Activated CD8-positive, alpha-beta T cell treated with anti-CD3 and anti-CD28 coated beads for 36 hours (primary cell): ENCODE data around the gene RDH13. TPM values are rescaled to one million over a fixed set of nuclear protein-coding genes. Genes with fewer than 3 reads are reported as not detected.

Experiments
- ATAC-seq: fragments of 200-7000 bp; cut with Tn5 transposase; one replicate; pipeline ENCODE4 v1.10.0; 2021; ENCODE audit warnings: mild to moderate bottlenecking, moderate library complexity
- CTCF ChIA-PET: fragments of 350-600 bp; sonication (Branson Sonifier 250); formaldehyde crosslinking; loops from one replicate; lab custom pipeline; 2021; ENCODE audit warnings: antibody characterized with exemption; lab: Charles Lee
- POLR2A ChIA-PET: fragments of 350-600 bp; sonication (Branson Sonifier 250); formaldehyde crosslinking; loops from one replicate; lab custom pipeline; 2021; ENCODE audit warnings: antibody characterized with exemption; lab: Charles Lee
- DNase-seq: peaks from one replicate; pipeline ENCODE4 v3.0.0-alpha.2; 2020
- H3K27ac Mint-ChIP-seq: one replicate; pipeline ENCODE4 v1.8.0; 2021; ENCODE audit warnings: mild to moderate bottlenecking, mixed read lengths
- H3K27me3 Mint-ChIP-seq: one replicate; pipeline ENCODE4 v1.8.0; 2021; ENCODE audit warnings: mixed read lengths
- H3K36me3 Mint-ChIP-seq: one replicate; pipeline ENCODE4 v1.8.0; 2021; ENCODE audit warnings: low read depth, mixed read lengths
- H3K4me1 Mint-ChIP-seq: one replicate; pipeline ENCODE4 v1.8.0; 2021; ENCODE audit warnings: low read depth, mixed read lengths
- H3K4me3 Mint-ChIP-seq: one replicate; pipeline ENCODE4 v1.8.0; 2021; ENCODE audit warnings: mild to moderate bottlenecking, moderate library complexity, mixed read lengths
- H3K9me3 Mint-ChIP-seq: one replicate; pipeline ENCODE4 v1.8.0; 2021; ENCODE audit warnings: mixed read lengths
- CTCF ChIP-seq: fragments of 200-600 bp; IDR thresholded peaks from one replicate; pipeline ENCODE4 v1.8.0; 2022; ENCODE audit warnings: antibody characterized with exemption, mild to moderate bottlenecking
- intact Hi-C: fragments of 100-400 bp; cut with micrococcal nuclease; formaldehyde crosslinking; loops from one replicate; pipeline ENCODE4 v1.10.0; 2022
- total RNA-seq, 2 experiments: library from RNA; stranded (reverse); gene quantifications; one replicate each; pipeline ENCODE4 v1.2.3, GENCODE V29; 2021

RDH13 gene
- total RNA-seq, 2 experiments from 2014 or later, result 17.3 to 18.2 TPM

DNA sequence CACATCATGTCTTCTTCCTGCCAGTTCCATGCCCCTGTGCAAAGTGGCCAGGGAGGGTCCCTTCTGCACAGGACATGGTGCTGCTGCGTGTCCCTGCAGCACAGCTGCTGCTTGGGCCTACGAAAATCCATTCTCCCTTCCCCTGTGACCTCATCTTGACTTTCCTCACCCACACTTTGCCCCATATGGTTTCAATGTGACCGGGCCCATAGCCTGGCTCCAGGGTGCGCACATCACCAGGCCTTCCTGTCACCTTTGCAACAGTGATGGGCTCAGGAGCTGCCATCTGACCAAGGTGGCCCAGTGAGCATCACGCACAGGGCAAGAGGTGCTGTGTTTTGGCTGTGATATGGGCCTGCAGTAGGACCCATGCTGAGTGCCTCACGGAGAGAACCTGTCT lies 43.6 kb upstream of the RDH13 start:
- Mint-ChIP-seq H3K27ac (no peak overlapping the region), H3K36me3 (peaks cover 35% of the 10 kb centered on the region), H3K4me3 (no peak overlapping the region), H3K4me1 (no peaks in the 10 kb centered on the region), H3K9me3 (peaks cover 1% of the 10 kb centered on the region), H3K27me3 (no peaks in the 10 kb centered on the region)
- POLR2A ChIA-PET, result no interaction called here
- intact Hi-C loops, result no loop called here
- ATAC-seq, result no peak
- CTCF ChIA-PET, result interaction anchor here (1.8 kb wide), 1 partner anchor 18 kb away, joined by 9 read pairs; no protein-coding TSS in a partner anchor
- DNase-seq, result no peak
- TF ChIP-seq CTCF, result no peak

GRCh38 chr19:55105237-55105636 lies 42.3 kb upstream of the RDH13 start:
- no peak for TF ChIP-seq CTCF
- Mint-ChIP-seq H3K9me3 (peaks cover 1% of the 10 kb centered on the region), H3K27me3 (no peaks in the 10 kb centered on the region), H3K36me3 (peaks cover 36% of the 10 kb centered on the region), H3K4me1 (no peaks in the 10 kb centered on the region), H3K4me3 (no peak overlapping the region), H3K27ac (no peak overlapping the region)
- intact Hi-C loops, result no loop called here
- POLR2A ChIA-PET, result no interaction called here
- no peak for ATAC-seq
- CTCF ChIA-PET, result interaction anchor here (1.8 kb wide), 1 partner anchor 17 kb away, joined by 9 read pairs; no protein-coding TSS in a partner anchor
- DNase-seq, result no peak

DNA sequence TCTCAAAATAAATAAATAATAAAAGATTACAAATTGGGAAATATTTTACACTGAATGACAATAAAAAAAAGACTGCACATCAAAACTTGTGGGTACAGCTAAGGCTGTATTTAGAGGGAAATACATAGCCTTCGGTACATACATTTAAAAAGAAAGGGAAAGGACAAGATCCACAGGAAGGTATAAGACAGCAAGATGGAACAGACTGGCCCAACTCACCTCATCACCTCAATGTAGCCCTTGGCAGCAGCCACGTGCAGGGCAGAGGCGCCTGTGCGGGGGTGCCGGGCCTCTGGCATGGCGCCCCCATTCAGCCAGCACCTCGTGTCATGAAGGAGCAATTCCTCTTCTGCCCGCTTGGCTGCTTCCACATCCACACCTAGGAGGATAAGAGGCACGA lies 40.2 kb upstream of the RDH13 start:
- ChIA-PET POLR2A (no interaction called here), CTCF (no interaction called here)
- Mint-ChIP-seq H3K4me3 (no peak overlapping the region), H3K4me1 (no peaks in the 10 kb centered on the region), H3K36me3 (peaks cover 32% of the 10 kb centered on the region), H3K27ac (no peak overlapping the region), H3K27me3 (no peaks in the 10 kb centered on the region), H3K9me3 (peaks cover 1% of the 10 kb centered on the region)
- intact Hi-C loops, result no loop called here
- TF ChIP-seq CTCF, result no peak
- ATAC-seq (no peak), DNase-seq (no peak)

- no peak for ATAC-seq
- POLR2A ChIA-PET, result no interaction called here
- no peak for TF ChIP-seq CTCF
- no peak for DNase-seq
- no peaks in the 10 kb centered on the region for H3K27me3 Mint-ChIP-seq
- intact Hi-C loops, result no loop called here
- peaks cover 27% of the 10 kb centered on the region for H3K36me3 Mint-ChIP-seq
- no peaks in the 10 kb centered on the region for H3K4me1 Mint-ChIP-seq
- no peak overlapping the region for H3K4me3 Mint-ChIP-seq
- peaks cover 1% of the 10 kb centered on the region for H3K9me3 Mint-ChIP-seq
- CTCF ChIA-PET, result interaction anchor here (1.7 kb wide), 2 partner anchors 12 to 13 kb away, joined by 4 to 5 read pairs; no protein-coding TSS in a partner anchor
- no peak overlapping the region for H3K27ac Mint-ChIP-seq
Measured at GRCh38 chr19:55101261-55101660, 38.3 kb upstream of the RDH13 start.

DNA sequence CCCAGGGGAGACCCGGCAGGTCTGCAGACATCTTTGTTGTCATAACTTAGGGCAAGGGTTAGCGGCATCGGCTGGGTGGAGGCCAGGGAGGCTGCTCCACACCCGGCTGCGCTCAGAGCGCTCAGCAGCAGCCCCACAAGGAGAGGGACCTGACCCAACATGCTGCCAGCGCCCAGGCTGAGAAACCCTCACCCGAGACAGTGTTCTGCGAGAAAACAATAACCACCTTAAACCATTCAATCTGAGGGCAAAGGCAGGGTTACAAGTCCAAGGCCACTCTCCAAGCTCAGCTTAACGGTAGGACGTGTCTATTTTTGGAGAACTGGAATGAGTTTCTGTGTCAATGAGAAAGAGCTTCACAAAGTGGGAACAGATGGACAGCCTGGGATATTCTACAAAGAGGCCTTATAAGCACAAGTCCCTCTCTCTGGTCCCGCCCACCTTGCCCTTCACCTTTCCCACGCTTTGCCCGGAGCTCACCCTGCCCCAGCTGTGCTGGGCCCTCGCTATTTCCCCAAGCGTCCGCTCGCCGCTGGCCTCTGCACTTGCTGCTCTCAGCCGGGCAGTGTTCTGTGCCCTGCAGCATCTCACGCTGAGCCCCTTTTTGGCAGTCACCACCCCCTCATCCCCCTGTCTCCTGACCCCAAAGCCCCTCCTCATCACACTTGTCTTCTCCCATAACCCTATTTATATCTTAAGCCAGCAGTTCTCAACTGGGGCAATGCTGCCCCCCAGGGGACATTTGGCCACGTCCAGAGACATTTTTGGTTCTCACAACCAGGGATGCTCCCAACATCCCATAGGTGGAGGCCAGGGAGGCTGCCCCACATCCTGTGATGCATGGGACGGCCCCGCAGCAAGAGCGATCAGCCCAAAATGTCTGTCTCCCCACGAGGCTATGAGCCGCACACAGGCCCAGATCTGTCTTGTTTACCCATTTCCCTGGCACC lies 36.9 kb upstream of the RDH13 start:
- POLR2A ChIA-PET, result no interaction called here
- no peak overlapping the region for H3K4me3 Mint-ChIP-seq
- ATAC-seq, result no peak
- no peak overlapping the region for H3K27ac Mint-ChIP-seq
- intact Hi-C loops, result no loop called here
- peaks cover 1% of the 10 kb centered on the region for H3K9me3 Mint-ChIP-seq
- peaks cover 27% of the 10 kb centered on the region for H3K36me3 Mint-ChIP-seq
- no peaks in the 10 kb centered on the region for H3K27me3 Mint-ChIP-seq
- H3K4me1 Mint-ChIP-seq, result no peaks in the 10 kb centered on the region
- CTCF ChIA-PET, result interaction anchor here (1.1 to 1.4 kb wide), 2 partner anchors 12 to 61 kb away, joined by 3 read pairs; no protein-coding TSS in a partner anchor
- no peak for DNase-seq
- TF ChIP-seq CTCF, result no peak
